SU-DHL-6 (cell line): ENCODE data around the gene ZMYM2.

Experiments used
- H2AFZ ChIP-seq: fragments of 200-600 bp; sonication (generic); 2 replicates; pipeline ENCODE4 v1.6.1; 2014; ENCODE audit warnings: low read depth, mild to moderate bottlenecking, moderate library complexity, mixed read lengths, antibody characterized with exemption, low read length; ENCODE audit not compliant: severe bottlenecking
- H3F3A ChIP-seq: fragments of 200-600 bp; shearing (Covaris generic); 2 replicates; pipeline ENCODE4 v1.6.0; 2016; ENCODE audit warnings: antibody characterized with exemption, mild to moderate bottlenecking; ENCODE audit not compliant: insufficient read depth
- H3K27ac ChIP-seq: fragments of 200-600 bp; sonication (generic); 2 replicates; pipeline ENCODE4 v1.5.1; 2016; ENCODE audit warnings: low read depth, mild to moderate bottlenecking, low read length, moderate library complexity, mixed read lengths
- H3K27me3 ChIP-seq: fragments of 200-600 bp; sonication (generic), shearing (Covaris generic); 2 replicates; pipeline ENCODE4 v1.6.0; 2014; ENCODE audit warnings: mild to moderate bottlenecking, low read length
- H3K36me3 ChIP-seq: fragments of 200-600 bp; sonication (generic); 2 replicates; pipeline ENCODE4 v1.6.1; 2014; ENCODE audit warnings: mild to moderate bottlenecking, low read length, mixed read lengths
- H3K4me2 ChIP-seq: fragments of 300-600, 200-600 bp; shearing (Covaris generic), sonication (generic); 2 replicates; pipeline ENCODE4 v1.6.0; 2014; ENCODE audit warnings: low read length, low read depth, mild to moderate bottlenecking; ENCODE audit not compliant: poor library complexity, severe bottlenecking
- H3K4me3 ChIP-seq: fragments of 200-600 bp; sonication (generic); 2 replicates; pipeline ENCODE4 v1.5.1; 2014; ENCODE audit warnings: antibody characterized with exemption, low read length, mild to moderate bottlenecking, mixed read lengths; ENCODE audit not compliant: insufficient read depth, poor library complexity, severe bottlenecking
- H3K79me2 ChIP-seq: fragments of 200-600 bp; sonication (generic); 2 replicates; pipeline ENCODE4 v1.6.1; 2014; ENCODE audit warnings: mild to moderate bottlenecking, low read length, moderate library complexity; ENCODE audit not compliant: insufficient read depth
- H3K9ac ChIP-seq: fragments of 200-600 bp; sonication (generic); 2 replicates; pipeline ENCODE4 v1.7.0; 2014; ENCODE audit warnings: mild to moderate bottlenecking, low read length
- H3K9me2 ChIP-seq: fragments of 200-600 bp; sonication (generic); replicated peaks from 2 replicates; pipeline ENCODE4 v1.6.1; 2014; ENCODE audit warnings: low read length; ENCODE audit not compliant: insufficient read depth
- H3K9me3 ChIP-seq: fragments of 200-600 bp; sonication (generic); 2 replicates; pipeline ENCODE4 v1.6.1; 2014; ENCODE audit warnings: low read length, mixed read lengths; ENCODE audit not compliant: insufficient read depth
- H4K20me1 ChIP-seq: fragments of 200-600 bp; sonication (generic); 2 replicates; pipeline ENCODE4 v1.6.1; 2014; ENCODE audit warnings: low read depth, mild to moderate bottlenecking, antibody characterized with exemption, low read length, moderate library complexity, mixed read lengths
- CTCF ChIP-seq: fragments of 200-600 bp; sonication (generic); IDR thresholded peaks from one replicate; pipeline ENCODE4 v1.5.1; 2017; ENCODE audit warnings: antibody characterized with exemption, mild to moderate bottlenecking, low read length, moderate library complexity; ENCODE audit not compliant: insufficient read depth, poor library complexity, severe bottlenecking
- EZH2phosphoT487 ChIP-seq: fragments of 200-600 bp; sonication (generic), shearing (Covaris generic); conservative IDR thresholded peaks from 2 replicates; pipeline ENCODE4 v1.6.1; 2018; ENCODE audit warnings: mild to moderate bottlenecking, antibody characterized with exemption, low read length, moderate library complexity, mixed read lengths

The ZMYM2 gene

GRCh38 chr13:20137875-20138274 is 179.3 kb downstream of the ZMYM2 start:
- no peaks in the 10 kb centered on the region for H3K27me3 ChIP-seq
- no peak overlapping the region for H3K4me2 ChIP-seq

GRCh38 chr13:20140487-20140886 is 182.0 kb downstream of the ZMYM2 start:
- H2AFZ ChIP-seq: no peak overlapping the region
- H3K36me3 ChIP-seq: no peaks in the 10 kb centered on the region
- H3K4me2 ChIP-seq: no peak overlapping the region
- H3K27me3 ChIP-seq: no peaks in the 10 kb centered on the region
- TF ChIP-seq EZH2phosphoT487: no peak
- no peak for TF ChIP-seq CTCF
- H3K27ac ChIP-seq: no peak overlapping the region
- H3K4me3 ChIP-seq: no peak overlapping the region
- H3F3A ChIP-seq: no peaks in the 10 kb centered on the region; the same call in 1 of the 2 replicates
- no peak overlapping the region for H3K9ac ChIP-seq
- no peaks in the 10 kb centered on the region for H3K79me2 ChIP-seq
- no peaks in the 10 kb centered on the region for H3K9me2 ChIP-seq
- H3K9me3 ChIP-seq: no peaks in the 10 kb centered on the region
- no peaks in the 10 kb centered on the region for H4K20me1 ChIP-seq

More at GRCh38 chr13:20137875-20138274, 179.3 kb downstream of the ZMYM2 start:
- H3K9me2 ChIP-seq: no peaks in the 10 kb centered on the region
- H3K36me3 ChIP-seq: no peaks in the 10 kb centered on the region
- no peak overlapping the region for H3K4me3 ChIP-seq
- H3F3A ChIP-seq: no peaks in the 10 kb centered on the region; the same call in 1 of the 2 replicates
- H3K9ac ChIP-seq: no peak overlapping the region
- TF ChIP-seq CTCF: no peak
- TF ChIP-seq EZH2phosphoT487: no peak
- no peaks in the 10 kb centered on the region for H3K9me3 ChIP-seq
- no peak overlapping the region for H2AFZ ChIP-seq
- no peaks in the 10 kb centered on the region for H4K20me1 ChIP-seq
- no peak overlapping the region for H3K27ac ChIP-seq
- H3K79me2 ChIP-seq: no peaks in the 10 kb centered on the region
